Hematopoietic multipotent progenitor cell treated with erythropoietin and hydrocortisone succinate and interleukin-3 and kit ligand, for 15 days (in vitro differentiated cells): ENCODE data around the gene CENPH.
A peak's percentile ranks its signal among the peaks of the same experiment; 100 is the strongest.
"Not testable (repeated sequence)": the region's sequence is repeated elsewhere in the genome, so short reads cannot be mapped to it uniquely, and the experiment has no call there.

Experiments used
- DNase-seq: peaks from one replicate; pipeline ENCODE4 v3.0.0-alpha.2; 2015; ENCODE audit warnings: low spot score

CENPH gene

DNA sequence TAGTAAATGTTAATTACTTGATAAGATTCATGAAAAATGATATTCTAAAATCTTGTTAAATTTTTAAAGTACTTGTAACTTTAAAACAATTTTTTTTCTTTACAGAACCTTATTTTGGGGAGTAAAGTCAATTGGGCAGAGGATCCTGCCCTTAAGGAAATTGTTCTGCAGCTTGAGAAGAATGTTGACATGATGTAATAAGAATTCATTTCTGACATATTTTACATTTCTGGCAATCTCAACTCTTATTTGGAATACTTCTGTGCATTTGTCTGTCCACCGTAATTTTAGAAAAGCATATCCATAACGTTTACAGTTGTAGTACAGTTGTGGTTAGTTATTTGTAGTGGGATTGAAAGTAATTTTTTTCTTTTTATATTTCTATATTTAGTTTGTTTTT lies 20.2 kb downstream of the CENPH start:
- no peak for DNase-seq

- no peak for DNase-seq
Measured at GRCh38 chr5:69211200-69211599, 21.8 kb downstream of the CENPH start.

GRCh38 chr5:69212022-69212421 lies 22.6 kb downstream of the CENPH start:
- DNase-seq, result no peak

DNA sequence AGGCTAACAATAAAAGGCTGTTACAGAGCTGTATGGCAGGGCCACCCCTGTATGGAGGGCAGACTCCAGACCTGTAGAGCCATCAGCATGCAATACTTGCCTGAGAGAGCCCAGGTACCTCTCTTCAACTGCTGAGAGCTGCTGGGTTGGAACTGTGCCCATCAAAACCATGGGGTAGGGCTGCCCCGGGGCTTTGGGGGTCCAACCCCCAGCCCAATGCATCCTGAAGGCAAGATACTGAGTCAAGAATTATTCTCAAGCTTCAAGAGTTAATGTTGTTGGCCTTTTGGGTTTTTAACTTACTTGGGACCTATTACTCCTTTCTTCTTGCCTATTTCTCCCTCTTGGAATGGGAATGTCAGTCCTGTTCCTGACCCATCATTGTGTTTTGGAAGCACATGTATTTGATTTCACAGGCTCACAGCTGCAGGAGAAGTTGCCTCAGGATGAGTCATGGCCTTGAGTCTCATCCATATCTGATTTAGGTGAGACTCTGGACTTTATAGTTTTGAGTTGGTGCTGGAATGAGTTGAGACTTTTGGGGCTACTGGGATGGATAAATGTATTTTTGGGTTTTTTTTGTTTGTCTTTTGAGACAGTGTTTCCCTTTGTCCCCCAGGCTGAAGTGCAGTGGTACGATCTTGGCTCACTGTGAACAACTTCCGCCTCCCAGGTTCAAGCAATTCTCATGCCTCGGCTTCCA lies 24.3 kb downstream of the CENPH start:
- peak; percentile 26 for DNase-seq

DNA sequence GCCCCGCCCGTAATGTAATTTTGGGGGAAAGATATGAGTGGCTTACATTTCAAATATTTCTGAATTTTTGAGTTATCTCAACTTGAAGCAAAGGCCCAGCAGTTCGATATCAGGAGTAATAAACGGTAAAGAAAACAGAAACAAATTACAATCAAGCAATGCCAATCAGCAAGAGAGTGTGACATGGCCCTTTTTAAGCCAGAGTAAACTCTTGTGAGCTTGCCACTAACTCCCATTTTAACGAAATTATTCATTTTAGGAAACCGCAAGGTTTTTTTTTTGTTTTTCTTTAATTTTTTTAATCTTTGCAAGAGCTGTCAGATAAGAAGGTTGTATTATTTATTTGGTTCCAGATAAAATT lies 27.7 kb downstream of the CENPH start:
- no peak for DNase-seq

GRCh38 chr5:69217548-69218526 lies 28.5 kb downstream of the CENPH start:
- DNase-seq, result peak; percentile 92

GRCh38 chr5:69219939-69220338 lies 30.6 kb downstream of the CENPH start:
- no peak for DNase-seq

- not testable (repeated sequence) for DNase-seq
Measured at GRCh38 chr5:69220371-69220770, 31.0 kb downstream of the CENPH start.

DNA sequence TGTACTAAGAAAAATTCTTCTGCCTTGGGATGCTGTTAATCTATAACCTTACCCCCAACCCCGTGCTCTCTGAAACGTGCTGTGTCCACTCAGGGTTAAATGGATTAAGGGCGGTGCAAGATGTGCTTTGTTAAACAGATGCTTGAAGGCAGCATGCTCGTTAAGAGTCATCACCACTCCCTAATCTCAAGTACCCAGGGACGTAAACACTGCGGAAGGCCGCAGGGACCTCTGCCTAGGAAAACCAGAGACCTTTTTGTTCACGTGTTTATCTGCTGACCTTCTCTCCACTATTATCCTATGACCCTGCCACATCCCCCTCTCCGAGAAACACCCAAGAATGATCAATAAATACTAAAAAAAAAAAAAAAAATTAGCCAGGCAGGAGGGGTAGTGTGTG lies 31.4 kb downstream of the CENPH start:
- not testable (repeated sequence) for DNase-seq

- no peak for DNase-seq
Measured at GRCh38 chr5:69224520-69224919, 35.1 kb downstream of the CENPH start.

DNA sequence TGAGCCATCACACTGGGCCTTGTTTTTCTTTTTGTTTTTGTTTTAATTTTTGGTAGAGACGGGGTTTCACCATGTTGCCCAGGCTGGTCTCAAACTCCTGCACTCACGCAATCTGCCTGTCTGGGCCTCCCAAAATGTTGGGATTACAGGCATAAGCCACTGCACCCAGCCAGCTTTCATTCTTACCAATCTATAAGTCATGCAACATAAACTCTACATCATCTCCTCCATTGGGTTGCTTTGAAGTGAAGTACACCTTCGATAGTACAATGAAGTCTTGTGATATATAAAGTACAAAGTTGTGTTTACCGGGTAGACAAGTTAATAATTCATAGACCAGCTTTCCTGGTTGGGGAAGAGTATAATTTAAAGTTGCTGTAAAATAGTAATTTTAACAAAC lies 36.5 kb downstream of the CENPH start:
- DNase-seq, result no peak

DNA sequence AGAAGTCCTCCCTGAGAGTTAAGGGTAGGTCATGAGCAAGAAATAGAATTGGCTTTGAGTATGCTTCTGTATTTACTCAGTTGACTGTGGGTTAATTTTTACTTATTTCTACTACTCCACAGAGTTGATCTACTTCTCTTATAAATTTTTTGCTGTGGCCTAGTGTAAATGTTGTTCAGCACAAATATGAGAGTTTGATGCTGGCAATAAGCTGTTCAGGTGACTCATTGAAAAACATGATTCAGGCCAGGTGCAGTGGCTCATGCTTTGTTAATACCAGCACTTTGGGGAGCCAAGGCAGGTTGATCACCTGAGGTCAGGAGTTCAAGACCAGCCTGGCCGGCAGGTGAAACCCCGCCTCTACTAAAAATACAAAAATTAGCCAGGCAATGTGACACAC lies 40.8 kb downstream of the CENPH start:
- DNase-seq, result no peak

DNA sequence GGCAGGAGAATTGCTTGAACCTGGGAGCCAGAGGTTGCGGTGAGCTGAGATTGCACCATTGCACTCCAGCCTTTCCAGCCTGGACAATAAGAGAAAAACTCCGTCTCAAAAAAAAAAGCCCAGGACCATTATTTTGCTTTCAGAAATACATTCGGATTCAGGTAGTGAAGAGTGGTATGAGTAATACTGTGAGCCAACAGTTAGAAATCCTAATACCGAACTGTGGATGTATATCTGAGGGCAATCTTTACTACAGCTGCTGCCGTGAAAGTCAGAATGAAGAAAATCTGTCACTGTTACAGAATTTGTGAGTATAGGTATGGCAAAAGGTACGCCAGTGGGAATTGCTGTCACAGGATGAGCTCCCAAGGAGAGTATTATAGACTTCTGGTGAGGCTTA lies 41.9 kb downstream of the CENPH start:
- DNase-seq, result no peak

DNA sequence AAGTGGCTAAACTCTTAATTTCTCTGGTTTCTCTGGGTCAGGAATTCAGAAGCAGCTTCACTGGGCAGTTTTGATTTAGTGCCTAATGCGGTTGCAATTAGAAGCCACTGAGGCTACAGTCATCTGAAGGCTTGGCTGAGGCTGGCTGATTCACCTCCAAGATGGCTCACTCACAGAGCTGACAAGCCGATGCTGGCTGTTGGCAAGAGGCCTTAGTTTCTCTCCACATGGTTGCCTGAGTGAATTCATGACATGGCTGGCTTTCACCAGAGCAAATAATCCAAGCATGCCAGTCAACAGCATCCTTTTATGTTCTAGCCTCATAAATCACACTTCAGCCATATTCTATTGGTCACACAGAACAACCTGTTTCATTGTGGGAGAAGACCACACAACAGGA lies 42.5 kb downstream of the CENPH start:
- DNase-seq, result no peak

DNA sequence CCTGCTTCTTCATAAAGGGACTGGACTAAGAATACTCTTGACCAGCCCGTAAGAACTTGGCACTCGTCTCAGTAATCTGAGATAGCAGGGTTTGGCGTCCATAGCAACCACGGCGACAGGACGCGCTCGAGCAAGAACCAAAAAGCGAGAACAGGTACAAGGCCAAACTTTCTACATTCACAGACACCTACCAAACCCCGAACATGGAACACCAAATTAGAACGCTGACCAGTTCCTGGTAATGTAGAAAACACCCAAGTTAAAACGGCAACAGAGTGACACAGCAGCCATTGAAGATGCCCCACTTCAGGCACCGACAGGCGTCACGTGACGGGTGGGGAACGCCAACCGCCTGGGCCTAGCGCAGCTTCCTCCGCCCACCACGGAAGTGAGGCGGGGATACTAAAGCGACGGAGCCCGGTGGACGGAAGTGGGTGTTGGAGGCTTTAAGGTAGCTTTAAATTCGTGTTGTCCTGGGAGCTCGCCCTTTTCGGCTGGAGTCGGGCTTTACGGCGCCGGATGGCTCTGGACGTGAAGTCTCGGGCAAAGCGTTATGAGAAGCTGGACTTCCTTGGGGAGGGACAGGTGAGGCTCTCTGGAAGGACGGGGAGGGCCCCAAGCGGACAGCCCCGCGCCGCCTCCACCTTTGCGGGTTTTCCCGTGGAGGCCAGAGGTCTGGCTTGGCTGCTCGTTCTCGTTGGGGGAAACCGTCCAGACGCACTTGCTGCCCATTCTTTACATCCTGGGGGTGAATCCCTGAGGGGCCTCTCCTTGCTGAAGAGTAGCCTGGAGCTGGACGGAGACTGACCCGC lies 45.3 kb downstream of the CENPH start, which contains the start of gene CDK7:
TSS of gene CDK7 (plus strand) at position 430 of the 812 bp plus-strand sequence. CDS start at position 520, 90 bp downstream.
- DNase-seq, result peak; percentile 94

DNA sequence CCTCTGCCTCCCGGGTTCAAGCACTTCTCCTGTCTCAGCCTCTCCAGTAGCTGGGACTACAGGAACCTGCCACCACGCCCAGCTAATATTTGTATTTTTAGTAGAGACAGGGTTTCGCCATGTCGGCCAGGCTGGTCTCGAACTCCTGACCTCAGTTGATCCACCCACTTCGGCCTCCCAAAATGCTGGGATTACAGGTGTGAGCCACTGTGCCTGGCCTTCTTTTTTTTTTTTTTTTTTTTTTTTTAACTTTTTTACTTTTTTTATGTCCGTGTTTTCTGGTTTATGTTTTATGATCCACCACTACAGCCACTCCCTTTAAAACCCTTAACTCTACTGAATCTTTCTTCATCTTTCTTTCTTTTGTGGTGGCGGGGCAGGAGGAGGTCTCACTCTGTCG lies 47.4 kb downstream of the CENPH start:
- DNase-seq, result not testable (repeated sequence)

DNA sequence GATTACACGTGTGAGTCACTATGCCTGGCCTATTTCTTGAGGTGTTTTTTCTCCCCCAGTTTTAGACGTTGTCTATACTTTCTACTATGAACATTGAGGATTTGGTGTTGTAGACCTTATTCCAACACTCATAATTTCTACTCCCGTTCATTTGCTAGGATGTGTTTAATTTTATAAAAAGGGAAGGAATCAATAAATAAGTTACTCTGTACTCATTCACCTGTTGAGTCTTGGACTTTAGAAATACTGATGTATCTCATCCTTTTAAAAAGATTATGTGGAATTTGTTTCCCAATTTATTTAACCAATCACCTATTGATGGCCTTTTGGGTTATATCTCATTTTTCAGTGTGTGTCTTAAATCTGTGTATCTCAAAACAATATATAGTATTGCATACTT lies 48.5 kb downstream of the CENPH start:
- no peak for DNase-seq

GRCh38 chr5:69238760-69239251 lies 49.4 kb downstream of the CENPH start:
- DNase-seq, result no peak

DNA sequence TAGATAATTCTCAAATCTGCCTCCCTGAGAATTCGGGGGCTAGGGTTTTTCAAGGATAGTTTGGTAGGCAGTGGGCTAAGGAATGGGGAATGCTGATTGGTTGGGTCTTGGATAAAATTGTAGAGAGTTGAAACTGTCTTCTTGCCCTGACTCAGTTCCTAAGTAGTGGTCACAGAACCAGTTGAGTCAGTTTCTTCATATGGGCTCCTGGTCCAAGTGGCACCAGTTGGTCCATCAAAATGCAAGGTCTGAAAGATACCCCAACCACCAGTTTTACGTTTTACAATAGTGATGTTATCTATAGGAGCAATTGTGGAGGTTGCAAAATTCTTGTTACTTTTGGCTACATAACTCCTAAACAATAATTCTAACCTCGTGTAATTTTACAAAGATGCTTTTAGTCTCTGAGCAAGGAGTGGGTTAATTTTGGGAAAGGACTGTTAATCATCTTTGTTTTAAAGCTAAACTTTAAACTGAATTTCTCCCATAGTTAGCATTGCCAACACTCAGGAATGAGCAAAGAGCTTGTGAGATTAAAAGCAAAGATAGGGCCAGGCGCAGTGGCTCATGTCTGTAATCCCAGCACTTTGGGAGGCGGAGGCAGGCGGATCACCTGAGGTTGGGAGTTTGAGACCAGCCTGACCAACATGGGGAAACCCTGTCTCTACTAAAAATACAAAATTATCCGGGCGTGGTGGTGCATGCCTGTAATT lies 53.0 kb downstream of the CENPH start:
- DNase-seq, result no peak

- DNase-seq, result no peak
Measured at GRCh38 chr5:69245031-69245430, 55.6 kb downstream of the CENPH start.

GRCh38 chr5:69248019-69248418 lies 58.6 kb downstream of the CENPH start:
- DNase-seq, result no peak
